Measurements from ENCODE around the gene CD160.
"Not testable (repeated sequence)": the region's sequence is repeated elsewhere in the genome, so short reads cannot be mapped to it uniquely, and the experiment has no call there.

CD160 gene

DNA sequence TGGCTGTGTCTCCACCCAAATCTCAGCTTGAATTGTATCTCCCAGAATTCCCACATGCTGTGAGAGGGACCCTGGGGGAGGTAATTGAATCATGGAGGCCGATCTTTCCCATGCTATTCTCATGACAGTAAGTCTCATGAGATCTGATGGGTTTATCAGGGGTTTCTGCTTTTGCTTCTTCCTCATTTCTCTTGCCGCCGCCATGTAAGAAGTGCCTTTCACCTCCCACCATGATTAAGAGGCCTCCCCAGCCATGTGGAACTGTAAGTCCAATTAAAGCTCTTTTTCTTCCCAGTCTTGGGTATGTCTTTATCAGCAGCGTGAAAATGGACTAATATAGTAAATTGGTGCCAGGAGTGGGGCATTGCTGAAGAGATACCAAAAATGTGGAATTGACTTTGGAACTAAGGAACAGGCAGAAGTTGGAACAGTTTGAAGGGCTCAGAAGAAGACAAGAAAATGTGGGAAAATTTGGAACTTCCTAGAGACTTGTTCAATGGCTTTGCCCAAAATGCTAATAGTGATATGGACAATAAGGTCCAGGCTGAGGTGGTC, 41.2 kb downstream of the CD160 start:
- DNase-seq = not testable (repeated sequence)

GRCh38 chr1:145761498-145761897, 42.2 kb downstream of the CD160 start:
- DNase-seq = not testable (repeated sequence)

DNA sequence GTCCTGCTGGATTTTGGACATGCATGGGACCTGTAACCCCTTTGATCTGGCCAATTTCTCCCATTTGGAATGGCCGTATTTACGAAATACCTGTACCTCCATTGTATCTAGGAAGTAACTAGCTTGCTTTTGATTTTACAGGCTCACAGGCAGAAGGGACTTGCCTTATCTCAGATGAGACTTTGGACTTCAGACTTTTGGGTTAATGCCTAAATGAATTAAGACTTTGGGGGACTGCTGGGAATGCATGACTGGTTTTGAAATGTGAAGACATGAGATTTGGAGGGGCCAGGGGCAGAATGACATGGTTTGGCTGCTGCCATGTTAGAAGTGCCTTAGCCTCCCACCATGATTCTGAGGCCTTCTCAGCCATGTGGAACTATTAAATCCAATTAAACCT, 42.7 kb downstream of the CD160 start:
- DNase-seq = not testable (repeated sequence)

DNA sequence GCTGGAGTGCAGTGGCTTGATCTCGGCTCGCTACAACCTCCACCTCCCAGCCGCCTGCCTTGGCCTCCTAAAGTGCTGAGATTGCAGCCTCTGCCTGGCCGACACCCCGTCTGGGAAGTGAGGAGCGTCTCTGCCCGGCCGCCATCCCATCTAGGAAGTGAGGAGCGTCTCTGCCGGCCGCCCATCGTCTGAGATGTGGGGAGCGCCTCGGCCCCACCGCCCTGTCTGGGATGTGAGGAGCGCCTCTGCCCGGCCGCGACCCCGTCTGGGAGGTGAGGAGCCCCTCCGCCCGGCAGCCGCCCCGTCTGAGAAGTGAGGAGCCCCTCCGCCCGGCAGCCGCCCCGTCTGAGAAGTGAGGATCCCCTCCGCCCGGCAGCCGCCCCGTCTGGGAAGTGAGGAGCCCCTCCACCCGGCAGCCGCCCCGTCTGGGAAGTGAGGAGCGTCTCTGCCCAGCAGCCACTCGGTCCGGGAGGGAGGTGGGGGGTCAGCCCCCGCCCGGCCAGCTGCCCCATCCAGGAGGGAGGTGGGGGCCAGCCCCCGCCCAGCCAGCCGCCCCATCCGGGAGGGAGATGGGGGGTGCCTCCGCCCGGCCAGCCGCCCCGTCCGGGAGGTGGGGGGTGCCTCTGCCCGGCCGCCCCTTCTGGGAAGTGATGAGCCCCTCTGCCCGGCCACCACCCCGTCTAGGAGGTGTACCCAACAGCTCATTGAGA, 45.1 kb downstream of the CD160 start:
- not testable (repeated sequence) for DNase-seq

DNA sequence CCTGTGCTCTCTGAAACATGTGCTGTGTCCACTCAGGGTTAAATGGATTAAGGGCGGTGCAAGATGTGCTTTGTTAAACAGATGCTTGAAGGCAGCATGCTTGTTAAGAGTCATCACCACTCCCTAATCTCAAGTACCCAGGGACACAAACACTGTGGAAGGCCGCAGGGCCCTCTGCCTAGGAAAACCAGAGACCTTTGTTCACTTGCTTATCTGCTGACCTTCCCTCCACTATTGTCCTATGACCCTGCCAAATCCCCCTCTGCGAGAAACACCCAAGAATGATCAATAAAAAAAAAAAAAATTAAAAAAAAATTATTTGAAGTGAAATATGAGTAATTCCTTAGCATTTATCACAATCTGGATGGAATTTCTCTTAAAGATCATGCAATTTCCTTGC, 45.8 kb downstream of the CD160 start:
- not testable (repeated sequence) for DNase-seq

GRCh38 chr1:145765585-145766360, 46.5 kb downstream of the CD160 start:
- not testable (repeated sequence) for DNase-seq

- not testable (repeated sequence) for DNase-seq
These were observed 47.6 kb downstream of the CD160 start for GRCh38 chr1:145766926-145767325.

DNA sequence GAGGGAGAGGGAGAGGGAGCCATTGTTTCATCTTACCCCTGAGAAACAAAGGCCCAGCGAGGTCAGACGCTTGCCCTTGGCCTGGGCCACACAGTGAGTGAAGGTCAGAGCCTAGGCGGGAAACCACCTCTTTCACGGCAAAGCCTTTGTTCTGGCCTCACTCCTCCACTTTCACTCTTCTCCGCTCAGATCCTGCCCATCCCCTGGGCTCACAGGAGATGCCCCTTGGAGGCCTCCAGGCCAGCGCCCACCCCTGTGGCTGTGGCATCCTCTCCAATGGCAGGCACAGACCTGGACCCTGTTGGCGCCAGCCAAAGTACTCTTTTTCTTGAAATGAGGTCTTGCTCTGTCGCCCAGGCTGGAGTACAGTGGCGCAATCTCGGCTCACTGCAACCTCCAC, 48.7 kb downstream of the CD160 start:
- DNase-seq = not testable (repeated sequence)

DNA sequence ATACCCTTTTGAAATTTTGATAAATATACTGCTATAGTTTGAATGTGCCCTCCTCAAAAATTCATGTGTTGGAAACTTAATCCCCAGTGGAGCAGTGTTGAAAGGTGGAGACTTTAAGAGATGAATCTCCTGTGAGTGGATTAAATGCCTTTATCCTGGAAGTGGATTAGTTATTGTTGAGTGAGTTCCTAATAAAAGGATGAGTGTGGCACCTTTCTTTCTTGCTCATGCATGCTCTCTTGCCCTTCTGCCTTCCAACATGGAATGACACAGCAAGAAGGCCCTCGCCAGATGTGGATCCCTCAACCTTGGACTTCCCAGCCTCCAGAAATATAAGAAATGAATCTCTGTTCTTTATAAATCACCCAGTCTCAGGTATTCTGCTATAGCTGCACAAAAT, 51.8 kb downstream of the CD160 start:
- no peak for DNase-seq

DNA sequence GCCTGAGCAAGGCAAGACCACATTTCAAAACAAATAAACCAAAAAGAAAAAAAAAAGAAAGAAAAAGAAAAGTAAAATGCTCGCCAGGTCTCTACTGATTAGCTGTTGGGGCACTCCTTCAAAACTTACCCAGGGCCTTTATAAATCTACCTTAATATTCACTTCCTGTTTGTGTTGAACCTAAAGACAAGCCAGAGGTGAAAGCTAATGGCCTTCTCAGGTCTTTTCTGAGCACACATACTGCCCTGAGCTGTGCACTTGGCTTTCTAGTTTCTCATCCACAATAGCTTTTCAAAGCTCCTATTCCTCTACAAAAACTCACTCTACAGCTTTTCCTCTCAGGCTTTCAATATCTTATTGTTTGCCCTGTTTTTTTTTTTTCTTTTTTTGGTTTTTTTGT, 54.1 kb downstream of the CD160 start:
- no peak for DNase-seq

DNA sequence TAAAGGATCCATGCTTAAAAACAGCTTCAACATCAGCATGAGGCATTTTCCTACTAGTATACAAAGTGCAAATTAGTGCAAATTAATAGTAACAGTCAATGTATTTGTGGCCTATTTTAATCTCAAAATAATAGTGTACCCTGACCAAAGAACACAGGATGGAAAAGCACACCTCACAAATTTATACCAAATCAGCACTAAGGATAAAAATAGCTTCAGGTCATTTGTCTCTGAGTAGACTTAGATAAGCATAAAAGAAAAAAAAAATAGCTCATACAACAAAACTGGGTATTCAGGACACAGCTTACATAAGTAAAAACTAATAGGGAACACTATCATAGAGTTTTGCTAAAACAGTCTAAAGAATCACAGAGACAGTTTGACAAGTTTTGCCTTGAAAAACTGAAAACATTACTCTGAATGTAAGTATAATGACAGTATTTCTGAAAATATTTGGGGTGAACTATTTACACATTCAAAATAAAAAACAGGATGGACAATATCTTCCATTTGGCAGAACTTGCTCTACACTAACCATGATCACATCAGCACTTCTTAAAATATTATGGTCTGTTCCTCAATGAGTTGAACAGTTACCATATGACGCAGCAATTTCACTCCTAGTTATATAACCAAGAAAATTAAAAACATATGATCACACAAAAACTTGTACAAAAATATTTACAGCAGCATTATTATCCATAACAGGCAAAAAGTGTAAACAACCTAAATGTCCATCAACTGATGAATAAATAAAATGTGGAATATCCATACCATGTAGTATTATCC, 58.3 kb downstream of the CD160 start:
- DNase-seq = no peak

DNA sequence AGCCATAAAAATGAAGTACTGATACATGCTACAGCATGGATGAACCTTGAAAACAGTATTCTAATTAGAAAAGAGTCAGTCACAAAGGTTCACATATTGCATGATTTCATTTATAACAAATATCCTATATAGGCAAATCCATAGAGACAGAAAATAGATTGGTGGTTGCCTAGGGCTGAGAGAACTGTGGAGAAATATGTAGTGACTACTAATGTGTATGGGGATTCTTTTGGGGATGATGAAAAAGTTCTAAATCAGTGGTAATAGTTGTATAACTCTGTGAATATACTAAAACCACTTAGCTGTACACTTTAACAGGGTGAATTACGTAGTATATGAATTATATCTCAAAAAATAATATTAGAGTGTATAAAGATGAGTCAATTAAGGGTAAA, 58.8 kb downstream of the CD160 start:
- DNase-seq = no peak

- DNase-seq = no peak
These were observed 63.2 kb downstream of the CD160 start for GRCh38 chr1:145782272-145783099.

- DNase-seq = no peak
These were observed 65.1 kb downstream of the CD160 start for GRCh38 chr1:145784409-145784808.

- DNase-seq = no peak
These were observed 66.2 kb downstream of the CD160 start for GRCh38 chr1:145785547-145785946.

DNA sequence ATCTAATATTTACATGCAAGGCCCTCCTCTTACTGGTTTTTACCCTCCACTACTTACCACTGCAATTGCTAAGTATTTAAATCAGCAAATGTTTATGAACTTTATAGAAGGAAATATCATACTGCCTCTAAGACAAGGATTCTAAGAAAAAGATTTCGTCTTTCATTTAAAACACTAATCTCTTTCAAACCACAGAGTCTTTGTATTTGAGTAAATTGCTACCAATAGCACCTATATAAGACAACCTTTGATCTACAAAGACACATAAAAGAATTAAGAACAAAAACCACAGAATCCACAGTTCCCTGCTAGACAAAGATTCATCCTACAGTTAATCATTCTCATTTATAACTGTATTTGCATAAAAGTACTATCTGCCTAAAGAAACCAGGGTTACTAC, 67.0 kb downstream of the CD160 start:
- DNase-seq = no peak

- no peak for DNase-seq
These were observed 69.3 kb downstream of the CD160 start for GRCh38 chr1:145788580-145788979.
